HG03175 (cell line): ENCODE data around the gene EEF1A1.
"Not testable (repeated sequence)": the region's sequence is repeated elsewhere in the genome, so short reads cannot be mapped to it uniquely, and the experiment has no call there.

Experiments
- ATAC-seq: cut with Tn5 transposase; IDR thresholded peaks from one replicate; pipeline ENCODE4 v1.9.1; 2021; ENCODE audit warnings: mild to moderate bottlenecking, moderate library complexity; ENCODE audit not compliant: unreplicated experiment

Gene EEF1A1

GRCh38 chr6:73506246-73506645, 14.6 kb downstream of the EEF1A1 start:
- no peak for ATAC-seq

GRCh38 chr6:73505705-73506104, 15.1 kb downstream of the EEF1A1 start:
- not testable (repeated sequence) for ATAC-seq

- no peak for ATAC-seq
Measured at GRCh38 chr6:73505142-73505541, 15.7 kb downstream of the EEF1A1 start.

- ATAC-seq: no peak
Measured at GRCh38 chr6:73504160-73504559, 16.7 kb downstream of the EEF1A1 start.

GRCh38 chr6:73503027-73503772, 17.6 kb downstream of the EEF1A1 start:
- ATAC-seq: no peak

- ATAC-seq: no peak
Measured at GRCh38 chr6:73497915-73498314, 22.9 kb downstream of the EEF1A1 start.

- no peak for ATAC-seq
Measured at GRCh38 chr6:73491377-73491776, 29.5 kb downstream of the EEF1A1 start.

- no peak for ATAC-seq
Measured at GRCh38 chr6:73487473-73487872, 33.4 kb downstream of the EEF1A1 start.

- no peak for ATAC-seq
Measured at GRCh38 chr6:73484438-73484837, 36.4 kb downstream of the EEF1A1 start.

GRCh38 chr6:73481969-73482368, 38.9 kb downstream of the EEF1A1 start:
- no peak for ATAC-seq

- no peak for ATAC-seq
Measured at GRCh38 chr6:73477407-73477806, 43.4 kb downstream of the EEF1A1 start.

- ATAC-seq: no peak
Measured at GRCh38 chr6:73476723-73477122, 44.1 kb downstream of the EEF1A1 start.

GRCh38 chr6:73471686-73472290, 49.0 kb downstream of the EEF1A1 start:
- peak; percentile 96 for ATAC-seq
